H1 (cell line): ENCODE results near the gene ADAM19. TPM values are rescaled to one million over a fixed set of nuclear protein-coding genes. Genes with fewer than 3 reads are reported as not detected.
A peak's percentile ranks its signal among the peaks of the same experiment; 100 is the strongest.

ENCODE experiments used
- ASH2L ChIP-seq: fragments of 200-600, 300-600 bp; sonication (generic); IDR thresholded peaks from one replicate; pipeline ENCODE4 v1.7.1; 2017; ENCODE audit warnings: low read length
- CHD1 ChIP-seq: IDR thresholded peaks from 2 replicates; pipeline ENCODE4 v1.6.1; 2012; ENCODE audit warnings: low read depth, low read length, improper control_type of control experiment
- CTBP2 ChIP-seq: IDR thresholded peaks from 2 replicates; pipeline ENCODE4 v1.7.0; 2011; ENCODE audit warnings: borderline replicate concordance, mild to moderate bottlenecking, moderate library complexity, mixed read lengths, low read length; ENCODE audit not compliant: insufficient read depth, insufficient read length
- GABPA ChIP-seq: IDR thresholded peaks from 2 replicates; pipeline ENCODE4 v1.6.1; 2011; ENCODE audit warnings: mild to moderate bottlenecking, low read length, moderate library complexity, borderline replicate concordance; ENCODE audit not compliant: insufficient read depth
- GTF2F1 ChIP-seq: IDR thresholded peaks from 2 replicates; pipeline ENCODE4 v1.6.1; 2012; ENCODE audit warnings: low read depth, low read length, improper control_type of control experiment, borderline replicate concordance
- POLR2AphosphoS5 ChIP-seq: IDR thresholded peaks from 2 replicates; pipeline ENCODE4 v1.6.1; 2011; ENCODE audit warnings: low read depth, low read length
- POU5F1 ChIP-seq: IDR thresholded peaks from 2 replicates; pipeline ENCODE4 v1.6.1; 2011; ENCODE audit warnings: low read depth, mild to moderate bottlenecking, low read length, moderate library complexity
- RXRA ChIP-seq: IDR thresholded peaks from 2 replicates; pipeline ENCODE4 v1.6.1; 2011; ENCODE audit warnings: low read depth, mild to moderate bottlenecking, low read length, moderate library complexity; ENCODE audit not compliant: insufficient read depth
- TBP ChIP-seq: IDR thresholded peaks from 2 replicates; pipeline ENCODE4 v1.6.1; 2011; ENCODE audit warnings: low read depth, low read length, improper control_type of control experiment
- polyA plus RNA-seq, 7 experiments: library from polyadenylated mRNA; depleted of rRNA in 3 of 7; stranded (reverse) in 5 of 7; unstranded in 2 of 7; fragments of >200 nt in 5 of 7; fragments of 200-250 nt in 2 of 7; gene quantifications; 1 replicate in 5 of 7; 2 replicates in 1 of 7; 4 replicates in 1 of 7; pipeline versions ENCODE4 v1.2.1 to v1.2.3, GENCODE V29; 2011 to 2013; ENCODE audit warnings: missing spikeins in 2 of 7, mixed read lengths in 2 of 7
- total RNA-seq: library from RNA; stranded (reverse); fragmentation: NEBNext Ultra II Directional; extraction: Animal tissue kit (Norgen Biotek cat#: 25700); gene quantifications from 2 replicates; pipeline ENCODE4 v1.2.1, GENCODE V29; 2021
- TF ChIP-seq, protein P1 (sequence below): fragments of 300-600 bp; sonication (generic); IDR thresholded peaks from 2 replicates; pipeline ENCODE4 v1.7.1; 2012; ENCODE audit warnings: low read length, moderate library complexity, mild to moderate bottlenecking, inconsistent platforms; ENCODE audit not compliant: insufficient replicate concordance

Gene ADAM19
- total and polyA plus RNA-seq, 2 of the 8 experiments (the other 6 are each of a cell fraction or from before 2014, with no cell fraction given), result 6.5 to 22.7 TPM

DNA sequence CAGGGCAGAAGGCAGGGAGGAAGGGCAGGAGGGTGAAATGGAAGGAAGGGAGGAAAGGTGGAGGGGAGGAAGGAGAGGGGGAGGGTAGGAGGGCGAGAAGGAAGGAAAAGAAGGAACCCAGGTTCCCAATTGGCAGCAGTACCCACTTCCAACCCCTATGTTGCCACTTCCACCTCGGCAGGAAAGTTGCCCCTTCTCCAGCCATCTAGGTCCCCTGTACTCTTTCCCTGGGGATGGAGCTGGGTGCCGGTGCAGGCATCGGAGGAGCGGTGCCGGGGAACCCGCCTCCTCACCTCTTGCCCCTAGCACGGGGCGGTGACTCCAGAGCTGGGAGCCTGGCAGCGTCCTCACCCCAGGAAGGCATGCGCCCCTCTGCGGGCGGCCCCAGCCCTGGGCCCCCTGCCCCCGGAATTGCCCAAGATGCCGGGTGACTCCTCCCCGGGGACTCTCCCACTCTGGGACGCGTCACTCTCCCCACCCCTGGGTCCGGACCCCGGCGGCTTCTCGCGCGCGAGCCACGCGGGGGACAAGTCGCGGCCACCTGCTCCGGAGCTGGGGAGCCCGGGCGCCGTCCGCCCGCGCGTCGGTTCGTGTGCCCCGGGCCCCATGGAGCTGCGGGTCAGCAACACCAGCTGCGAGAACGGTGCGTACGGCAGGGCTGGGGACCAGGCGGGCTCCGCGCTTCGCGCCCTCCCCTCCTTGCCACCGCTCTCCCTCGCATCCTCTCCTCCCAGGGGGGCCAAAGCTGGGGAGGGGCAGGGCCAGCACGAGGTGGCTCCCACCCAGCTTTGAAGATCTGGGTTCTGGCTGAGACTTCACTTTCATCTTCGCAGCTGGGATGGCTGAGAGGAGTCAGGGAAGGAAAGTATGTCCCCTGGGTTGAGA, 115.6 kb downstream of the ADAM19 start, which contains the start of gene NIPAL4 (continued):
- TF ChIP-seq CTBP2 (peak; percentile 95), RXRA (no peak), ASH2L (peak; percentile 98), POLR2AphosphoS5 (no peak), GABPA (no peak), GTF2F1 (no peak), TBP (no peak), CHD1 (no peak), POU5F1 (no peak)
- TF ChIP-seq, protein P1, sequence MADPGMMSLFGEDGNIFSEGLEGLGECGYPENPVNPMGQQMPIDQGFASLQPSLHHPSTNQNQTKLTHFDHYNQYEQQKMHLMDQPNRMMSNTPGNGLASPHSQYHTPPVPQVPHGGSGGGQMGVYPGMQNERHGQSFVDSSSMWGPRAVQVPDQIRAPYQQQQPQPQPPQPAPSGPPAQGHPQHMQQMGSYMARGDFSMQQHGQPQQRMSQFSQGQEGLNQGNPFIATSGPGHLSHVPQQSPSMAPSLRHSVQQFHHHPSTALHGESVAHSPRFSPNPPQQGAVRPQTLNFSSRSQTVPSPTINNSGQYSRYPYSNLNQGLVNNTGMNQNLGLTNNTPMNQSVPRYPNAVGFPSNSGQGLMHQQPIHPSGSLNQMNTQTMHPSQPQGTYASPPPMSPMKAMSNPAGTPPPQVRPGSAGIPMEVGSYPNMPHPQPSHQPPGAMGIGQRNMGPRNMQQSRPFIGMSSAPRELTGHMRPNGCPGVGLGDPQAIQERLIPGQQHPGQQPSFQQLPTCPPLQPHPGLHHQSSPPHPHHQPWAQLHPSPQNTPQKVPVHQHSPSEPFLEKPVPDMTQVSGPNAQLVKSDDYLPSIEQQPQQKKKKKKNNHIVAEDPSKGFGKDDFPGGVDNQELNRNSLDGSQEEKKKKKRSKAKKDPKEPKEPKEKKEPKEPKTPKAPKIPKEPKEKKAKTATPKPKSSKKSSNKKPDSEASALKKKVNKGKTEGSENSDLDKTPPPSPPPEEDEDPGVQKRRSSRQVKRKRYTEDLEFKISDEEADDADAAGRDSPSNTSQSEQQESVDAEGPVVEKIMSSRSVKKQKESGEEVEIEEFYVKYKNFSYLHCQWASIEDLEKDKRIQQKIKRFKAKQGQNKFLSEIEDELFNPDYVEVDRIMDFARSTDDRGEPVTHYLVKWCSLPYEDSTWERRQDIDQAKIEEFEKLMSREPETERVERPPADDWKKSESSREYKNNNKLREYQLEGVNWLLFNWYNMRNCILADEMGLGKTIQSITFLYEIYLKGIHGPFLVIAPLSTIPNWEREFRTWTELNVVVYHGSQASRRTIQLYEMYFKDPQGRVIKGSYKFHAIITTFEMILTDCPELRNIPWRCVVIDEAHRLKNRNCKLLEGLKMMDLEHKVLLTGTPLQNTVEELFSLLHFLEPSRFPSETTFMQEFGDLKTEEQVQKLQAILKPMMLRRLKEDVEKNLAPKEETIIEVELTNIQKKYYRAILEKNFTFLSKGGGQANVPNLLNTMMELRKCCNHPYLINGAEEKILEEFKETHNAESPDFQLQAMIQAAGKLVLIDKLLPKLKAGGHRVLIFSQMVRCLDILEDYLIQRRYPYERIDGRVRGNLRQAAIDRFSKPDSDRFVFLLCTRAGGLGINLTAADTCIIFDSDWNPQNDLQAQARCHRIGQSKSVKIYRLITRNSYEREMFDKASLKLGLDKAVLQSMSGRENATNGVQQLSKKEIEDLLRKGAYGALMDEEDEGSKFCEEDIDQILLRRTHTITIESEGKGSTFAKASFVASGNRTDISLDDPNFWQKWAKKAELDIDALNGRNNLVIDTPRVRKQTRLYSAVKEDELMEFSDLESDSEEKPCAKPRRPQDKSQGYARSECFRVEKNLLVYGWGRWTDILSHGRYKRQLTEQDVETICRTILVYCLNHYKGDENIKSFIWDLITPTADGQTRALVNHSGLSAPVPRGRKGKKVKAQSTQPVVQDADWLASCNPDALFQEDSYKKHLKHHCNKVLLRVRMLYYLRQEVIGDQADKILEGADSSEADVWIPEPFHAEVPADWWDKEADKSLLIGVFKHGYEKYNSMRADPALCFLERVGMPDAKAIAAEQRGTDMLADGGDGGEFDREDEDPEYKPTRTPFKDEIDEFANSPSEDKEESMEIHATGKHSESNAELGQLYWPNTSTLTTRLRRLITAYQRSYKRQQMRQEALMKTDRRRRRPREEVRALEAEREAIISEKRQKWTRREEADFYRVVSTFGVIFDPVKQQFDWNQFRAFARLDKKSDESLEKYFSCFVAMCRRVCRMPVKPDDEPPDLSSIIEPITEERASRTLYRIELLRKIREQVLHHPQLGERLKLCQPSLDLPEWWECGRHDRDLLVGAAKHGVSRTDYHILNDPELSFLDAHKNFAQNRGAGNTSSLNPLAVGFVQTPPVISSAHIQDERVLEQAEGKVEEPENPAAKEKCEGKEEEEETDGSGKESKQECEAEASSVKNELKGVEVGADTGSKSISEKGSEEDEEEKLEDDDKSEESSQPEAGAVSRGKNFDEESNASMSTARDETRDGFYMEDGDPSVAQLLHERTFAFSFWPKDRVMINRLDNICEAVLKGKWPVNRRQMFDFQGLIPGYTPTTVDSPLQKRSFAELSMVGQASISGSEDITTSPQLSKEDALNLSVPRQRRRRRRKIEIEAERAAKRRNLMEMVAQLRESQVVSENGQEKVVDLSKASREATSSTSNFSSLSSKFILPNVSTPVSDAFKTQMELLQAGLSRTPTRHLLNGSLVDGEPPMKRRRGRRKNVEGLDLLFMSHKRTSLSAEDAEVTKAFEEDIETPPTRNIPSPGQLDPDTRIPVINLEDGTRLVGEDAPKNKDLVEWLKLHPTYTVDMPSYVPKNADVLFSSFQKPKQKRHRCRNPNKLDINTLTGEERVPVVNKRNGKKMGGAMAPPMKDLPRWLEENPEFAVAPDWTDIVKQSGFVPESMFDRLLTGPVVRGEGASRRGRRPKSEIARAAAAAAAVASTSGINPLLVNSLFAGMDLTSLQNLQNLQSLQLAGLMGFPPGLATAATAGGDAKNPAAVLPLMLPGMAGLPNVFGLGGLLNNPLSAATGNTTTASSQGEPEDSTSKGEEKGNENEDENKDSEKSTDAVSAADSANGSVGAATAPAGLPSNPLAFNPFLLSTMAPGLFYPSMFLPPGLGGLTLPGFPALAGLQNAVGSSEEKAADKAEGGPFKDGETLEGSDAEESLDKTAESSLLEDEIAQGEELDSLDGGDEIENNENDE, result no peak
